HepG2 (cell line): Measurements from ENCODE around the gene MBD3L5. TPM values are rescaled to one million over a fixed set of nuclear protein-coding genes. Genes with fewer than 3 reads are reported as not detected.

Experiments used
- AHDC1 ChIP-seq: sonication (generic); formaldehyde crosslinking; IDR thresholded peaks from 2 replicates; pipeline ENCODE4 v1.5.1; 2020; ENCODE audit warnings: mild to moderate bottlenecking, missing genetic modification reagents, borderline replicate concordance
- GRHL1 ChIP-seq: sonication (generic); formaldehyde crosslinking; conservative IDR thresholded peaks from 2 replicates; pipeline ENCODE4 v1.8.0; 2022; ENCODE audit warnings: missing genetic modification reagents
- GTF3A ChIP-seq: sonication (generic); formaldehyde crosslinking; conservative IDR thresholded peaks from 2 replicates; pipeline ENCODE4 v1.4.0; 2020; ENCODE audit warnings: mild to moderate bottlenecking, missing genetic modification reagents
- HOXA3 ChIP-seq: sonication (generic); formaldehyde crosslinking; IDR thresholded peaks from 2 replicates; pipeline ENCODE4 v1.5.0; 2020; ENCODE audit warnings: missing genetic modification reagents
- MXD4 ChIP-seq: IDR thresholded peaks from 2 replicates; pipeline ENCODE4 v1.6.1; 2016; ENCODE audit warnings: mild to moderate bottlenecking, missing biosample characterization, missing genetic modification reagents
- PRPF4 ChIP-seq: fragments of 200-400 bp; formaldehyde crosslinking; IDR thresholded peaks from 2 replicates; pipeline ENCODE4 v1.6.1; 2016; ENCODE audit warnings: low read length, low read depth; ENCODE audit not compliant: poor library complexity, severe bottlenecking
- SIN3B ChIP-seq: fragments of 150-350 bp; IDR thresholded peaks from 2 replicates; pipeline ENCODE4 v1.6.1; 2014; ENCODE audit warnings: low read length
- XRCC5 ChIP-seq: fragments of 200-400 bp; formaldehyde crosslinking; optimal IDR thresholded peaks from 2 replicates; pipeline ENCODE3; 2017; ENCODE audit warnings: mild to moderate bottlenecking, low read length
- ZBTB46 ChIP-seq: sonication (generic); formaldehyde crosslinking; IDR thresholded peaks from 2 replicates; pipeline ENCODE4 v1.4.0; 2020; ENCODE audit warnings: mild to moderate bottlenecking, missing genetic modification reagents, borderline replicate concordance
- ZBTB8A ChIP-seq: sonication (generic); formaldehyde crosslinking; IDR thresholded peaks from 2 replicates; pipeline ENCODE4 v1.4.0; 2020; ENCODE audit warnings: mild to moderate bottlenecking, low read depth, missing genetic modification reagents, borderline replicate concordance
- ZKSCAN1 ChIP-seq: fragments of 150-350 bp; IDR thresholded peaks from 2 replicates; pipeline ENCODE4 v1.6.1; 2014; ENCODE audit warnings: low read length
- ZNF441 ChIP-seq: sonication (generic); formaldehyde crosslinking; IDR thresholded peaks from 2 replicates; pipeline ENCODE4 v1.7.0; 2021; ENCODE audit warnings: missing genetic modification reagents, borderline replicate concordance
- ZNF550 ChIP-seq: sonication (generic); formaldehyde crosslinking; IDR thresholded peaks from 2 replicates; pipeline ENCODE4 v1.4.0; 2020; ENCODE audit warnings: mild to moderate bottlenecking, missing genetic modification reagents, borderline replicate concordance
- ZSCAN9 ChIP-seq: IDR thresholded peaks from 2 replicates; pipeline ENCODE4 v1.6.1; 2016; ENCODE audit warnings: borderline replicate concordance
- polyA plus RNA-seq, 8 experiments: library from polyadenylated mRNA; depleted of rRNA in 3 of 8; stranded (reverse) in 7 of 8; unstranded in 1 of 8; fragments of >200 nt; fragmentation: Illumina TruSeq in 4 of 8; extraction: Trizol in 4 of 8; gene quantifications; 2 replicates each; pipeline versions ENCODE4 v1.2.1 to v1.2.3, GENCODE V29; 2011 to 2016; ENCODE audit warnings: low read depth in 4 of 8, missing spikeins in 1 of 8, mixed read lengths in 1 of 8; ENCODE audit not compliant: insufficient read depth in 1 of 8
- total RNA-seq, 5 experiments: library from RNA; depleted of rRNA; stranded (reverse); fragments of >200 nt; fragmentation: Illumina TruSeq; extraction: Trizol; gene quantifications; 2 replicates each; pipeline ENCODE4 v1.2.3, GENCODE V29; 2016; ENCODE audit warnings: low read depth in 1 of 5
- TF ChIP-seq, protein P1 (sequence below): sonication (generic); formaldehyde crosslinking; IDR thresholded peaks from 2 replicates; pipeline ENCODE4 v1.4.0; 2020; ENCODE audit warnings: missing genetic modification reagents
- TF ChIP-seq, protein P2 (sequence below): sonication (generic); formaldehyde crosslinking; IDR thresholded peaks from 2 replicates; pipeline ENCODE4 v1.4.0; 2020; ENCODE audit warnings: mild to moderate bottlenecking, low read depth, missing genetic modification reagents

The MBD3L5 gene
- total and polyA plus RNA-seq, 2 of the 13 experiments (the other 11 are each of a cell fraction or from before 2014, with no cell fraction given), result not detected

- TF ChIP-seq HOXA3 (CRISPR knock-in tag) (0 out of 2 replicates have a peak, but pooled peaks have one; percentile 46), AHDC1 (CRISPR knock-in tag) (no peak), ZNF550 (CRISPR knock-in tag) (no peak), ZBTB8A (no peak), XRCC5 (peak; percentile 34), ZSCAN9 (CRISPR knock-in tag) (no peak), ZBTB46 (no peak), GRHL1 (CRISPR knock-in tag) (no peak), ZNF441 (CRISPR knock-in tag) (peak; percentile 47; the same call in 1 of the 2 replicates), GTF3A (CRISPR knock-in tag) (no peak), PRPF4 (no peak), MXD4 (CRISPR knock-in tag) (no peak; the same call in 1 of the 2 replicates), ZKSCAN1 (no peak), SIN3B (no peak)
- TF ChIP-seq, protein P1, sequence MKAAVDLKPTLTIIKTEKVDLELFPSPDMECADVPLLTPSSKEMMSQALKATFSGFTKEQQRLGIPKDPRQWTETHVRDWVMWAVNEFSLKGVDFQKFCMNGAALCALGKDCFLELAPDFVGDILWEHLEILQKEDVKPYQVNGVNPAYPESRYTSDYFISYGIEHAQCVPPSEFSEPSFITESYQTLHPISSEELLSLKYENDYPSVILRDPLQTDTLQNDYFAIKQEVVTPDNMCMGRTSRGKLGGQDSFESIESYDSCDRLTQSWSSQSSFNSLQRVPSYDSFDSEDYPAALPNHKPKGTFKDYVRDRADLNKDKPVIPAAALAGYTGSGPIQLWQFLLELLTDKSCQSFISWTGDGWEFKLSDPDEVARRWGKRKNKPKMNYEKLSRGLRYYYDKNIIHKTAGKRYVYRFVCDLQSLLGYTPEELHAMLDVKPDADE (CRISPR knock-in tag), result no peak
- TF ChIP-seq, protein P2, sequence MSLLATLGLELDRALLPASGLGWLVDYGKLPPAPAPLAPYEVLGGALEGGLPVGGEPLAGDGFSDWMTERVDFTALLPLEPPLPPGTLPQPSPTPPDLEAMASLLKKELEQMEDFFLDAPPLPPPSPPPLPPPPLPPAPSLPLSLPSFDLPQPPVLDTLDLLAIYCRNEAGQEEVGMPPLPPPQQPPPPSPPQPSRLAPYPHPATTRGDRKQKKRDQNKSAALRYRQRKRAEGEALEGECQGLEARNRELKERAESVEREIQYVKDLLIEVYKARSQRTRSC (CRISPR knock-in tag), result no peak
These were observed 38.9 kb downstream of the MBD3L5 start, which contains the start of gene ZNF557 (continued) for GRCh38 chr19:7069042-7069903.
